ENCODE results near the gene DNAJC13.
A peak's percentile ranks its signal among the peaks of the same experiment; 100 is the strongest.

The DNAJC13 gene

DNA sequence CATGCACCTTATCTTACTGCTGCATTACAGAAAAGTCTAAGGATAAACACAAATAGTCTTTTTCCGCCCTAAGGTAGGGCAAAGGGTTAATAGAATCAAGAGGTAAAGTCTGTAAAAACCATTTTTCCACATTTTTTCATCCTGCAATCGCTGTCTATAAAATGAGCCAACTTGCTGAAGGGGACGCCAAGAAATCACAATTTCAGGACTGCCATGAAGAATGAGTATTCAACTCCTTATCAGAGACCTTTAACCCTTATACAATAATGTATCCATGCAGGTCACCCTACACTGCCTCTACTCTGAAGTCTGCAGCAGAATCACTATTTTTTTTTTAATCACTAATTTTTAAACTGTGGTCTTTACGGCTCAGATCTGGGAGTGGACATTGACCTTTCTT, 1.1 kb upstream of the DNAJC13 start:
- Histone ChIP-seq H3K4me2 (ENCODE audit: low read length) (peak overlapping the region; percentile 86; the same call in 1 of the 2 replicates), H3F3A (ENCODE audit: control insufficient read depth, insufficient read depth) (no peaks in the 10 kb centered on the region), H3K9me3 (ENCODE audit: control insufficient read depth, insufficient read depth, low read length) (no peaks in the 10 kb centered on the region), H3K4me1 (ENCODE audit: control insufficient read depth, low read length) (peaks cover 23% of the 10 kb centered on the region), H3K4me3 (ENCODE audit: low read length) (peak overlapping the region; percentile 91), H3K79me2 (ENCODE audit: control insufficient read depth, low read length) (peaks cover 36% of the 10 kb centered on the region), H4K20me1 (ENCODE audit: control insufficient read depth, insufficient read depth, low read depth, low read length) (no peaks in the 10 kb centered on the region), H3K9me2 (replicated peaks; ENCODE audit: control insufficient read depth, low read length) (no peaks in the 10 kb centered on the region), H3K27ac (ENCODE audit: low read depth, low read length) (no peak overlapping the region), H3K36me3 (ENCODE audit: control insufficient read depth, low read length) (peaks cover 16% of the 10 kb centered on the region), H3K27me3 (ENCODE audit: control insufficient read depth, low read length) (no peaks in the 10 kb centered on the region)
- TF ChIP-seq, protein P1, sequence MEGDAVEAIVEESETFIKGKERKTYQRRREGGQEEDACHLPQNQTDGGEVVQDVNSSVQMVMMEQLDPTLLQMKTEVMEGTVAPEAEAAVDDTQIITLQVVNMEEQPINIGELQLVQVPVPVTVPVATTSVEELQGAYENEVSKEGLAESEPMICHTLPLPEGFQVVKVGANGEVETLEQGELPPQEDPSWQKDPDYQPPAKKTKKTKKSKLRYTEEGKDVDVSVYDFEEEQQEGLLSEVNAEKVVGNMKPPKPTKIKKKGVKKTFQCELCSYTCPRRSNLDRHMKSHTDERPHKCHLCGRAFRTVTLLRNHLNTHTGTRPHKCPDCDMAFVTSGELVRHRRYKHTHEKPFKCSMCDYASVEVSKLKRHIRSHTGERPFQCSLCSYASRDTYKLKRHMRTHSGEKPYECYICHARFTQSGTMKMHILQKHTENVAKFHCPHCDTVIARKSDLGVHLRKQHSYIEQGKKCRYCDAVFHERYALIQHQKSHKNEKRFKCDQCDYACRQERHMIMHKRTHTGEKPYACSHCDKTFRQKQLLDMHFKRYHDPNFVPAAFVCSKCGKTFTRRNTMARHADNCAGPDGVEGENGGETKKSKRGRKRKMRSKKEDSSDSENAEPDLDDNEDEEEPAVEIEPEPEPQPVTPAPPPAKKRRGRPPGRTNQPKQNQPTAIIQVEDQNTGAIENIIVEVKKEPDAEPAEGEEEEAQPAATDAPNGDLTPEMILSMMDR (IDR thresholded peaks at IDR 0.05; ENCODE audit: low read depth, low read length, poor library complexity, severe bottlenecking) = no peak
- TF ChIP-seq EZH2phosphoT487 (IDR thresholded peaks at IDR 0.05; ENCODE audit: borderline replicate concordance, low read length) = no peak

- Histone ChIP-seq H3K9me3 (ENCODE audit: control insufficient read depth, insufficient read depth, low read length) (no peaks in the 10 kb centered on the region), H3F3A (ENCODE audit: control insufficient read depth, insufficient read depth) (no peaks in the 10 kb centered on the region), H3K4me1 (ENCODE audit: control insufficient read depth, low read length) (peaks cover 23% of the 10 kb centered on the region), H3K9me2 (replicated peaks; ENCODE audit: control insufficient read depth, low read length) (no peaks in the 10 kb centered on the region), H3K79me2 (ENCODE audit: control insufficient read depth, low read length) (peaks cover 53% of the 10 kb centered on the region), H3K4me3 (ENCODE audit: low read length) (peak overlapping the region; percentile 91), H3K36me3 (ENCODE audit: control insufficient read depth, low read length) (peaks cover 16% of the 10 kb centered on the region), H3K27me3 (ENCODE audit: control insufficient read depth, low read length) (no peaks in the 10 kb centered on the region), H3K27ac (ENCODE audit: low read depth, low read length) (peak overlapping the region; percentile 67), H4K20me1 (ENCODE audit: control insufficient read depth, insufficient read depth, low read depth, low read length) (no peaks in the 10 kb centered on the region), H3K4me2 (ENCODE audit: low read length) (peak overlapping the region; percentile 86)
- TF ChIP-seq, protein P1 (IDR thresholded peaks at IDR 0.05; ENCODE audit: low read depth, low read length, poor library complexity, severe bottlenecking) = no peak
- TF ChIP-seq EZH2phosphoT487 (IDR thresholded peaks at IDR 0.05; ENCODE audit: borderline replicate concordance, low read length) = no peak
Measured at GRCh38 chr3:132417695-132418411, 551 bp downstream of the DNAJC13 start.

DNA sequence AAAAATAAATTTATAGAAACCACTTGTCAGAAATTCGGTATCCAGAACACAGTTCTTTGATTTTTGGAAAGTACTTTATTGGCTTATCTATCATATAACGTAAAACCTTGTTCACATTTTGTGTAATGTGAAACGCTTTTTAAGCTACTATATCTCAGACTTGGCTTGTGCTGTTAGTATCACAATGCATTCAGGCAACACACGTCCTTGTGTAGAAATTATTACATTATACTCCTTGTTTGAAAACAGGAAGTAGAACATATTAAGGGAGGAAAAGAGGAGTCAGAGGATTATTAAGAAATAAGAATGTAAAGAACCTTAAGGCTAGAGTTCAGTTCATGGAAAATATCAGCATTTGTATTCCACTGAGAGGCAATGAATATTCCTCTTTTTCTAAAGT, 1.6 kb downstream of the DNAJC13 start:
- peaks cover 64% of the 10 kb centered on the region for H3K79me2 ChIP-seq (ENCODE audit: control insufficient read depth, low read length)
- H3K4me2 ChIP-seq (ENCODE audit: low read length) = peak overlapping the region; percentile 86
- peak overlapping the region; percentile 67 for H3K27ac ChIP-seq (ENCODE audit: low read depth, low read length)
- no peaks in the 10 kb centered on the region for H3K9me2 ChIP-seq (replicated peaks; ENCODE audit: control insufficient read depth, low read length)
- peaks cover 16% of the 10 kb centered on the region for H3K36me3 ChIP-seq (ENCODE audit: control insufficient read depth, low read length)
- peaks cover 23% of the 10 kb centered on the region for H3K4me1 ChIP-seq (ENCODE audit: control insufficient read depth, low read length)
- no peaks in the 10 kb centered on the region for H3F3A ChIP-seq (ENCODE audit: control insufficient read depth, insufficient read depth)
- H4K20me1 ChIP-seq (ENCODE audit: control insufficient read depth, insufficient read depth, low read depth, low read length) = no peaks in the 10 kb centered on the region
- peak overlapping the region; percentile 91 for H3K4me3 ChIP-seq (ENCODE audit: low read length)
- TF ChIP-seq, protein P1 (IDR thresholded peaks at IDR 0.05; ENCODE audit: low read depth, low read length, poor library complexity, severe bottlenecking) = no peak
- no peak for TF ChIP-seq EZH2phosphoT487 (IDR thresholded peaks at IDR 0.05; ENCODE audit: borderline replicate concordance, low read length)
- no peaks in the 10 kb centered on the region for H3K27me3 ChIP-seq (ENCODE audit: control insufficient read depth, low read length)
- H3K9me3 ChIP-seq (ENCODE audit: control insufficient read depth, insufficient read depth, low read length) = no peaks in the 10 kb centered on the region
